Fibroblast of lung (primary cell): ENCODE data around the gene HNRNPL. TPM values are rescaled to one million over a fixed set of nuclear protein-coding genes. Genes with fewer than 3 reads are reported as not detected.
"Not testable (repeated sequence)": the region's sequence is repeated elsewhere in the genome, so short reads cannot be mapped to it uniquely, and the experiment has no call there.

ENCODE experiments used
- DNase-seq, 2 donors: peaks; one replicate each; pipeline versions ENCODE4 v3.0.0 to v3.0.0-alpha.2; 2010; ENCODE audit warnings: low read depth in 2 of 2
- H2AFZ ChIP-seq: 2 replicates; pipeline ENCODE4 v1.5.1; 2012; ENCODE audit warnings: low read length, control low read depth, inconsistent platforms
- H3K27ac ChIP-seq: 2 replicates; pipeline ENCODE4 v1.5.1; 2011; ENCODE audit warnings: low read length, control low read depth; ENCODE audit not compliant: insufficient read depth
- H3K27me3 ChIP-seq: 2 replicates; pipeline ENCODE4 v1.5.1; 2011; ENCODE audit warnings: mild to moderate bottlenecking, low read length; ENCODE audit not compliant: control insufficient read depth, insufficient read depth
- H3K36me3 ChIP-seq: 2 replicates; pipeline ENCODE4 v1.5.1; 2011; ENCODE audit warnings: low read length; ENCODE audit not compliant: control insufficient read depth, insufficient read depth
- H3K4me1 ChIP-seq: 2 replicates; pipeline ENCODE4 v1.5.1; 2011; ENCODE audit warnings: low read length; ENCODE audit not compliant: control insufficient read depth, insufficient read depth; ENCODE audit errors: extremely low read depth
- H3K4me2 ChIP-seq: 2 replicates; pipeline ENCODE4 v1.5.1; 2011; ENCODE audit warnings: low read length, control low read depth; ENCODE audit not compliant: insufficient read depth; ENCODE audit errors: extremely low read depth
- H3K4me3 ChIP-seq, 4 experiments: fragments of 200-600 bp in 1 of 4; sonication (generic) in 1 of 4; replicated peaks in 1 of 4; 2 replicates each; pipeline ENCODE4 v1.5.1; 2011 to 2016; ENCODE audit warnings: low read length in 4 of 4, low read depth in 3 of 4, mild to moderate bottlenecking in 3 of 4, control low read depth in 2 of 4, inconsistent platforms in 1 of 4, mixed read lengths in 1 of 4; ENCODE audit not compliant: insufficient read depth in 1 of 4; ENCODE audit errors: control extremely low read depth in 1 of 4
- H3K79me2 ChIP-seq: 2 replicates; pipeline ENCODE4 v1.5.1; 2012; ENCODE audit warnings: mild to moderate bottlenecking, low read length, inconsistent platforms; ENCODE audit not compliant: control insufficient read depth, insufficient read depth
- H3K9ac ChIP-seq: 2 replicates; pipeline ENCODE4 v1.5.1; 2011; ENCODE audit warnings: mild to moderate bottlenecking, low read length, control low read depth; ENCODE audit not compliant: insufficient read depth
- H3K9me3 ChIP-seq: 2 replicates; pipeline ENCODE4 v1.5.1; 2012; ENCODE audit warnings: low read depth, low read length; ENCODE audit not compliant: control insufficient read depth, insufficient read depth
- H4K20me1 ChIP-seq: 2 replicates; pipeline ENCODE4 v1.5.1; 2011; ENCODE audit warnings: low read length; ENCODE audit not compliant: control insufficient read depth, insufficient read depth; ENCODE audit errors: extremely low read depth
- CTCF ChIP-seq, 2 donors: IDR thresholded peaks in 1 of 2; conservative IDR thresholded peaks in 1 of 2; 1 replicate in 1 of 2; 2 replicates in 1 of 2; pipeline ENCODE4 v1.5.1; 2011 to 2012; ENCODE audit warnings: low read length in 2 of 2, control low read depth in 1 of 2, inconsistent platforms in 1 of 2, low read depth in 1 of 2, mild to moderate bottlenecking in 1 of 2
- EZH2 ChIP-seq: IDR thresholded peaks from 2 replicates; pipeline ENCODE4 v1.5.1; 2012; ENCODE audit warnings: low read length, control low read depth, mild to moderate bottlenecking; ENCODE audit errors: missing control alignments
- polyA plus RNA-seq, 2 donors: library from polyadenylated mRNA; depleted of rRNA in 1 of 2; stranded (reverse) in 1 of 2; unstranded in 1 of 2; fragments of >200 nt; gene quantifications; 2 replicates each; pipeline ENCODE4 v1.2.1, GENCODE V29; 2011 to 2012; ENCODE audit warnings: missing spikeins in 1 of 2
- total RNA-seq: library from RNA; depleted of rRNA; stranded (reverse); fragments of >200 nt; gene quantifications from 2 replicates; pipeline ENCODE4 v1.2.1, GENCODE V29; 2014

HNRNPL gene
- total and polyA plus RNA-seq, 2 donors (not counting 1 experiment from before 2014, with no cell fraction given), result 184 to 189 TPM

- Histone ChIP-seq H3K27me3 (no peaks in the 10 kb centered on the region), H3K9ac (no peak overlapping the region)
Measured at GRCh38 chr19:38890686-38891085, 40.9 kb upstream of the HNRNPL start.

GRCh38 chr19:38889803-38890202 is 40.0 kb upstream of the HNRNPL start:
- H2AFZ ChIP-seq, result no peak overlapping the region
- H3K4me1 ChIP-seq, result no peaks in the 10 kb centered on the region
- H3K4me2 ChIP-seq, result no peak overlapping the region
- H3K79me2 ChIP-seq, result no peaks in the 10 kb centered on the region
- no peaks in the 10 kb centered on the region for H3K27me3 ChIP-seq
- no peak overlapping the region for H3K4me3 ChIP-seq
- no peaks in the 10 kb centered on the region for H3K9me3 ChIP-seq
- TF ChIP-seq CTCF (conservative IDR thresholded peaks at IDR 0.05 in 1 of 2, IDR thresholded peaks at IDR 0.05 in 1 of 2; ENCODE audit: low read depth in 1 of 2, low read length in 2 of 2) (no peak), EZH2 (no peak)
- DNase-seq, result no peak
- H4K20me1 ChIP-seq, result no peaks in the 10 kb centered on the region
- H3K36me3 ChIP-seq, result peaks cover 7% of the 10 kb centered on the region
- H3K9ac ChIP-seq, result no peak overlapping the region
- H3K27ac ChIP-seq, result no peak overlapping the region

More at GRCh38 chr19:38890686-38891085, 40.9 kb upstream of the HNRNPL start:
- Histone ChIP-seq H3K4me2 (no peak overlapping the region), H3K79me2 (no peaks in the 10 kb centered on the region), H2AFZ (no peak overlapping the region), H3K36me3 (peaks cover 7% of the 10 kb centered on the region), H3K4me1 (no peaks in the 10 kb centered on the region), H3K9me3 (no peaks in the 10 kb centered on the region), H4K20me1 (no peaks in the 10 kb centered on the region), H3K27ac (no peak overlapping the region), H3K4me3 (no peak overlapping the region)
- no peak for DNase-seq
- TF ChIP-seq EZH2 (no peak), CTCF (conservative IDR thresholded peaks at IDR 0.05 in 1 of 2, IDR thresholded peaks at IDR 0.05 in 1 of 2; ENCODE audit: low read depth in 1 of 2, low read length in 2 of 2) (no peak)

- TF ChIP-seq CTCF (conservative IDR thresholded peaks at IDR 0.05 in 1 of 2, IDR thresholded peaks at IDR 0.05 in 1 of 2; ENCODE audit: low read depth in 1 of 2, low read length in 2 of 2) (no peak), EZH2 (no peak)
- Histone ChIP-seq H3K4me2 (no peak overlapping the region), H2AFZ (no peak overlapping the region), H3K27me3 (no peaks in the 10 kb centered on the region), H3K79me2 (no peaks in the 10 kb centered on the region), H3K9me3 (no peaks in the 10 kb centered on the region), H3K27ac (no peak overlapping the region), H3K36me3 (peaks cover 7% of the 10 kb centered on the region), H3K4me1 (no peaks in the 10 kb centered on the region), H3K4me3 (no peak overlapping the region), H3K9ac (no peak overlapping the region), H4K20me1 (no peaks in the 10 kb centered on the region)
- no peak for DNase-seq
Measured at GRCh38 chr19:38888876-38889275, 39.1 kb upstream of the HNRNPL start.

GRCh38 chr19:38884691-38885090 is 34.9 kb upstream of the HNRNPL start:
- not testable (repeated sequence) for H3K4me3 ChIP-seq, H3K27ac ChIP-seq, H3K9me3 ChIP-seq, H3K27me3 ChIP-seq, H2AFZ ChIP-seq, H3K4me1 ChIP-seq, H4K20me1 ChIP-seq, H3K4me2 ChIP-seq, H3K79me2 ChIP-seq, H3K9ac ChIP-seq, DNase-seq, H3K36me3 ChIP-seq
